H1 (cell line): ENCODE data around the gene GRK3.
"Not testable (repeated sequence)": the region's sequence is repeated elsewhere in the genome, so short reads cannot be mapped to it uniquely, and the experiment has no call there.

Experiments
- BRCA1 ChIP-seq: IDR thresholded peaks from 2 replicates; pipeline ENCODE4 v1.6.1; 2012; ENCODE audit warnings: low read depth, low read length, improper control_type of control experiment
- EGR1 ChIP-seq: IDR thresholded peaks from 2 replicates; pipeline ENCODE4 v1.6.1; 2011; ENCODE audit warnings: low read depth, low read length, borderline replicate concordance
- EP300 ChIP-seq, 2 experiments: IDR thresholded peaks; 1 replicate in 1 of 2; 2 replicates in 1 of 2; pipeline ENCODE4 v1.6.1; 2011 to 2012; ENCODE audit warnings: low read depth in 2 of 2, low read length in 2 of 2, mild to moderate bottlenecking in 2 of 2, borderline replicate concordance in 1 of 2, inconsistent platforms in 1 of 2, moderate library complexity in 1 of 2
- JUN ChIP-seq: IDR thresholded peaks from 2 replicates; pipeline ENCODE4 v1.6.1; 2011; ENCODE audit warnings: low read depth, mild to moderate bottlenecking, improper control_type of control experiment, low read length
- JUND ChIP-seq: IDR thresholded peaks from 2 replicates; pipeline ENCODE4 v1.6.1; 2011; ENCODE audit warnings: mild to moderate bottlenecking, improper control_type of control experiment, low read length
- KDM1A ChIP-seq: fragments of 200-600, 300-600 bp; sonication (generic); IDR thresholded peaks from 2 replicates; pipeline ENCODE4 v1.7.1; 2016; ENCODE audit warnings: mild to moderate bottlenecking, low read length, borderline replicate concordance
- POLR2A ChIP-seq, 2 experiments: IDR thresholded peaks; 1 replicate in 1 of 2; 2 replicates in 1 of 2; pipeline ENCODE4 v1.6.1; 2011; ENCODE audit warnings: low read depth in 2 of 2, low read length in 2 of 2, mild to moderate bottlenecking in 2 of 2; ENCODE audit errors: control extremely low read depth in 1 of 2
- ZNF274 ChIP-seq: IDR thresholded peaks from 2 replicates; pipeline ENCODE4 v1.7.0; 2012; ENCODE audit warnings: low read length, borderline replicate concordance; ENCODE audit errors: extremely low read depth
- TF ChIP-seq, protein P1 (sequence below), 3 experiments: IDR thresholded peaks; 1 replicate in 2 of 3; 2 replicates in 1 of 3; pipeline versions ENCODE4 v1.5.1 to v1.6.1; 2011; ENCODE audit warnings: low read length in 3 of 3, mild to moderate bottlenecking in 3 of 3, inconsistent platforms in 2 of 3, low read depth in 1 of 3, moderate library complexity in 1 of 3; ENCODE audit not compliant: insufficient read depth in 1 of 3; ENCODE audit errors: control extremely low read depth in 1 of 3

DNA sequence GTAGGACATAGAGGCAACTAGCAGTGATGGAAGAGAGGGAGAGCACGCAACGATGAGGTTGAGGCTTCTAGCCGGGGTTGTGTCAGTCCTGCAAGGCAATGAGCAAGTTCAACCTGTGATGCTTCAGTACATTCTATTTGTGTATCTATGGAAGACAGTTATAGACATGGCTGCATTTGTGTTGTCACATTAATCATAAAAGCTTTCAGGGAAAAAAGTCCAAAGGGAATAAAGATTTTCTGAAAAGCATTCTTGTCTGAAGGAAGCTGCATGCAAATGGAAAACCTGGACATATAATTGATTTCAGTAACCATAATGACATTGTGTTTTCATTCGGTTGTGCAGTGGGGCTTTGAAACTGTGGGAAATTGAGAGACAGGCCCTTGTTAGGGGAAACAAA, 32.8 kb upstream of the GRK3 start:
- TF ChIP-seq, protein P1, sequence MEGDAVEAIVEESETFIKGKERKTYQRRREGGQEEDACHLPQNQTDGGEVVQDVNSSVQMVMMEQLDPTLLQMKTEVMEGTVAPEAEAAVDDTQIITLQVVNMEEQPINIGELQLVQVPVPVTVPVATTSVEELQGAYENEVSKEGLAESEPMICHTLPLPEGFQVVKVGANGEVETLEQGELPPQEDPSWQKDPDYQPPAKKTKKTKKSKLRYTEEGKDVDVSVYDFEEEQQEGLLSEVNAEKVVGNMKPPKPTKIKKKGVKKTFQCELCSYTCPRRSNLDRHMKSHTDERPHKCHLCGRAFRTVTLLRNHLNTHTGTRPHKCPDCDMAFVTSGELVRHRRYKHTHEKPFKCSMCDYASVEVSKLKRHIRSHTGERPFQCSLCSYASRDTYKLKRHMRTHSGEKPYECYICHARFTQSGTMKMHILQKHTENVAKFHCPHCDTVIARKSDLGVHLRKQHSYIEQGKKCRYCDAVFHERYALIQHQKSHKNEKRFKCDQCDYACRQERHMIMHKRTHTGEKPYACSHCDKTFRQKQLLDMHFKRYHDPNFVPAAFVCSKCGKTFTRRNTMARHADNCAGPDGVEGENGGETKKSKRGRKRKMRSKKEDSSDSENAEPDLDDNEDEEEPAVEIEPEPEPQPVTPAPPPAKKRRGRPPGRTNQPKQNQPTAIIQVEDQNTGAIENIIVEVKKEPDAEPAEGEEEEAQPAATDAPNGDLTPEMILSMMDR (IDR thresholded peaks at IDR 0.05; ENCODE audit: control extremely low read depth in 1 of 3, insufficient read depth in 1 of 3, low read depth in 1 of 3, low read length in 3 of 3), result not testable (repeated sequence)
- TF ChIP-seq EGR1; BRCA1; JUND; POLR2A (IDR thresholded peaks at IDR 0.05; ENCODE audit: control extremely low read depth in 1 of 2, low read depth in 2 of 2, low read length in 2 of 2); KDM1A; JUN; ZNF274; EP300 (IDR thresholded peaks at IDR 0.05; ENCODE audit: borderline replicate concordance in 1 of 2, low read depth in 2 of 2, low read length in 2 of 2): not testable (repeated sequence)
